Prostate gland (tissue), 2 donors: ENCODE results near the gene ZNF318.

Source experiments
- CTCF ChIP-seq, 4 experiments: fragments of 200-600 bp in 2 of 4; fragments of 450-650 bp in 2 of 4; sonication (generic) in 2 of 4; IDR thresholded peaks; 1 replicate in 3 of 4; 2 replicates in 1 of 4; pipeline ENCODE4 v1.5.1; 2016 to 2019; ENCODE audit warnings: antibody characterized with exemption in 4 of 4, mild to moderate bottlenecking in 2 of 4, moderate library complexity in 2 of 4
- POLR2AphosphoS5 ChIP-seq: sonication (generic); formaldehyde crosslinking; IDR thresholded peaks from one replicate; pipeline ENCODE4 v1.6.1; 2017; ENCODE audit warnings: antibody characterized with exemption

- TF ChIP-seq POLR2AphosphoS5 (no peak), CTCF (IDR thresholded peaks at IDR 0.05) (no peak)
Measured at GRCh38 chr6:43290905-43291355, 78.5 kb downstream of the ZNF318 start.
